NCI-H510A (cell line): ENCODE results near the gene DIAPH2.

Experiments
- DNase-seq: peaks from one replicate; lab custom pipeline; 2025; lab: John Stamatoyannopoulos, UW

Gene DIAPH2

DNA sequence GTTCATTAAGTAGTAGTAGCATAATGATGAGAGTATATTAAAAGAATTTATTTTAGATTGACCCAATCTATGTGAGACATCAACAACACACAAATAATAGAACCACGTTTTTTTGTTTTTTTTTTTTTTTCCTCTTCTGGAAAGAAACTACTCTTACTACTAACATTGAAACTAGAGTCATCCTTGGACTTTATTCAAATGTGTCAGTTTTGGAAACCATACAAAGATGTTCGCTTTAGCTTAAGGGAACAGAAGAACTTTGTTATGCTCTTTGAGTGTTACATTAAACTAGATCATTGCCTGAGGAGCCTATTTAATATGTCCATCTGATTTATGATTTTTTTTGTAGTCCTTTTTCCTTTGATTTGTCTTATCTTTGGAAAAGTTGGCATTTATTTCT, 365.8 kb downstream of the DIAPH2 start:
- DNase-seq: no peak

DNA sequence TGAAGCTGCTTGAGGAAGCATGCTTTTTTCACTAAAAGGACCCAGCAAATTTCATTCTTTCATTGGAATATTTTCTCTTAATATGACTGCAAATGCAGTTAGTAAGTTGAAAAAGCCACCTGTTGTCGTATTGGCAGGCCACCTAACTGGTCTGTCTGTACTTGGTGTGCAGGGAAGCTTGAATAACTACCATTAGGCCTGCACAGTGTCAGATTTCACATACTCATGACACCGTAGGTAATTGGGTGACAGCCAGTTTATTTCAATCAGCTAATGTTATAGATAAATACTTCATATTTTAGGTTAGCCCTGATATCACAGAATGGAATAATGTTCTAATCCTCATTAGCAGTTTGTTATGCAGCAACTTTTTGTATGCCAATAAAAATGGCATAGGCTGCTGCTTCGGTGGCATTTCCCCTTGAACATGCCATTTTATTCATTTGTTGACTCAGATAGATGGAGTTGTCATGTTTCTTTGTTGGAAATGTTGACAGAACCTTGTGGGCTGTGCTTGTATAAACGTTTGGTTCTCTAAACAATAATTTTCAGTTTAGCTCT, 372.8 kb downstream of the DIAPH2 start:
- peak; percentile 34 for DNase-seq

DNA sequence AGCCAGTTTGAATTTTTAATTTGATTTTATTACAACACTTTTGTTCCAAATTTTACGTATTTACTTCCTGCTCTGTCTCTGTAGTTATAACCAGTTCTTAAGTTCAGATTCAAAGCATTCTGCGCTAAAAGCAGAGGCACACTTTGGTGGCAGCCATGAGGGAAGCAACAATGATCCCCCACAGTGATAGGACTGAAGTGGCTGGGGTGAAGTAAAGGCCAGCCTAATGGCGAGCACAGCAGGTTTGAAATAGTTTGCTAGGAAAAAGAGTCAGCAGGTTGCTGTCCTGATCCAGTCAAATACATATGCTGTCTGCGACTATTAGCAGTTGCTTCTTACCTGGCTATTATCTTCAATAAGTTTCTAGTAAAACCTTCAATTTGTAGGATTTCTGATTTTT, 375.4 kb downstream of the DIAPH2 start:
- DNase-seq: no peak

DNA sequence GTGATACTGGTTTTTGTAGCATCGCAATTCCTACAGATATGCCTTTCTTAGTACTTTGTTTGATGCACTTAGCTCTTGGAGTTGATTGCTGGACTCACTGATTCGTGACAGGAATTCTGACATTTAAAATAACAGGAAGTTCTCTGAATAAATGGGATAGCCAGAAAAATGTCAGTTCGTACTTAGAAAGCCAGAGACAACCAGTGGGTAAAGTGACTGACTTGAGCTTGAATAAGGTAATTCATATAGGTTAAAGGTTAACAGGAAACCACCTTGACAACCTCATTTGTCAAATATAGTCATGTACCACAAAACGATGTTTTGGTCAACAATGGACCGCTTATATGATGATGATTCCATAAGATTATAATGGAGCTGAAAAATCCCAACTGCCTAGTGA, 380.4 kb downstream of the DIAPH2 start:
- DNase-seq: no peak

DNA sequence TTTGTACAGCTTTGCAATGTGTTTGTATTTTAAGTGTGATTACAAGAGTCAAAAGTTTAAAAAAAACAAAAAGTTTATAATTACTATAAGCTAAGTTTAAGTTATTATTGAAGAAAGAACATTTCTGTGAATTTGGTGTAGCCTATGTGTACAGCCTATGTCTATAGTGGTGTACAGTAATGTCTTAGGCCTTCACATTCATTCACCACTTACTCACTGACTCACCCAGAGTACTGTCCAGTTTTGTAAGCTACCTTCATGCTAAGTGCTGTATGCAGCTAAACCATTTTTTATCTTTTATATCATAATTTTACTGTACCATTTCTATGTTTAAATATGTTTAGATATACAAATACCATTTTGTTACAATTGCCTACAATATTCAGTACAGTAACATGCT, 381.3 kb downstream of the DIAPH2 start:
- DNase-seq: no peak

DNA sequence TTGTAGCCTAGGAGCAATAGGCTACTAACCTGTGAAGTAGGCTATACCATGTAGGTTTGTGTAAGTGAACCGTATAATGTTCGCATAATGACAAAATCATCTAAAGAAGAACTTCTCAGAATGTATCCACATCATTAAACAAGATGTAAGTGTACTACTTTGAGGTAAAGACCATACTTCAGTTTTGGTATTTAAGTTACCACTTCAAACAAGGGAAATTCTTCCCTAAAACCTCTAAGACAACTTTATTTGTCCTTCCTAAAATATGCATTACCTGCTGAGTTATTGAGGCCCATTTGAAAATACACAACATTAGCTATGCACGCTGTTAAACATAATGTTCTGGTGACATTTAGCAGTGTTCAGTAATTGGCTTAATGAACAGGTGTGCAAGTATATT, 381.7 kb downstream of the DIAPH2 start:
- no peak for DNase-seq

DNA sequence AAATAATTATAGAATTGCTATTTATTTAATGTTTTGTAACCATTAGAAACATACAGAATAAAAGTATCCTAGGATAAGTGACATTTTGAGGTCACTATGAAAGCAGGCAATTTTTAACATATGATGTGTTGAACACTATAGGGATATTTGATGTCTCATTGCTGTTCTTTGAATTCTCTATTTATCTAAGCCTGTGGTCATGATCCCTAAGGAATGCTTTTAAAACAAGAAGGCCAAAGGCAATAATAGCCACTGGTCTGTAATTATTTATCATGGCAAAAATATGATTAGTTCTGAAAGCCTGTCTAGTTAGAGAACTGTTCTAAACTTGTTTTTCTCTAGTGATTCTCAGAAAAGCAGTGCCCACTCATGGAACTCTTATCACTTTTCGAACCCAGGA, 385.7 kb downstream of the DIAPH2 start:
- no peak for DNase-seq

DNA sequence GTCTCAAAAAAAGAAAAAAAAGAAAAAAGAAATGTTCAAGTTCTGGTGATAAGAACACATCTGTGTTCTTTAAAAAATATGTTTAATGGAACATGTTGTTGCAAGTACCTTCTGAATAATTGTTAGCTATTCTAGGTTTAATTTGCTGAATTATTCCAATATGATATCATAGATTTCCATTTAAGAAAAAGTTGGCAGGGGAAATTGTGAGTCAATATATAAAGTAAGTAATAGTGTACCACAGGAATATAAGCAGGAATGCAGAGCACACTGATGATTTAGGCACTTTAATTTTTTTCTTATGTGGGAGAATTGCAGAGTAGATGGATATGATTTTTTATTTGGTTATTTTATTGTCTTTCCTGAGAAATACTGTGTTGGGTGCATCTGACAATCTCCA, 389.8 kb downstream of the DIAPH2 start:
- DNase-seq: no peak

DNA sequence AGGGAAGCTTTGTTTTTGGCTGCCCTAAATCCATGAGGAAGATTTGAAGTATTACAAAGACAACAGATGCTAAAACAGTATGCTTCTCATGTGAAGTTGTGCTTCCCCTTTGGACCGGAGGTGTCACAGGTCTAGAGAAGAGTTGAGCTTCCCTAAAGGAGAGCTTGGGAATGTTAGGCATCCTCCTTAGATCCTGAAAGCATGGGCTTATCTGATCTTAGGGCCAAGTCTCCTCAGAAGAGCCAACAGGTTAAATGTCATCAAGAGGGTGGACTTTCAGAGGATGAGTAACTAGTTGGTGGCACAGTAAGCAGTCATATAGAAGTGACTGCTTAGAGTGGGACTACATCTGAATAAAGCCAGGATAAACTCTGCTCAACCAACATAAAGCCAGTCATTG, 404.5 kb downstream of the DIAPH2 start:
- DNase-seq: no peak

DNA sequence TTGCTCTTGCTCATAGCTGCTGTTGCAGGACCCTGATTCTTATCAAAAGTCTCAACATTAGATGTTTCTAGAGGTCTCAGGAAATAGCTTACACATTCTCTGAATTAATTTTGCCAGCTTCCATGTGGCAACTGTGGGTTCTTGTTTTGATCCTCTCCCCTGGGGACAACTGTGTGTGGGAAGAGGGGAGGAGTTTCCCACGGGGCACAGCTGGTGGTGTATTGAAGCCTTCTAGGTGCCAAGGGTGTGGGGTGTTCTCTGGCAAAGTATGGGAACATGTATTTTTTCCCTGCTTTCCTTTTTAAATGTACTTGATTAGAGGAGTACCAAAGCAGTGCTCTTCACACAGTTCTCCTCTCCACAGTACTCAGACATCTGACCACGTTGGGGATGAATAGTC, 411.7 kb downstream of the DIAPH2 start:
- no peak for DNase-seq

DNA sequence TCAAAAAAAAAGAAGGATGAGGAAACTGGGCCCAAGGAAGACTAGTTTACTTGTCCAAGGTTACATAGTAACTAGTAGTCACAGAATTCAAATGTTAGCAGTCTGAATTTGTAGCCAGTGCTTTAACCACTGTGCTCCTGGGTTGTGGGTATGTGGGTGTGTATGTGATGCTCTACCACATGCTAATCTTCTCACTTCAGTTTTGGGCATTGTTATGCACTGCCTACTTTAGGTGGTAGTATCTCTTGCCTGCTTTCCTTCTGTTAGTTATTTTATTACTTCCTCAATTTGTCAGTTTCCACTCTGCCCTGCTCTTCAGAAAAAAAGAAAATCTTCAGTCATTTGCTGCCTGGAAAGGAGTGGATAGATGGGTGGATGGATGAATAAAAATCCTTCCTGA, 418.3 kb downstream of the DIAPH2 start:
- DNase-seq: no peak

DNA sequence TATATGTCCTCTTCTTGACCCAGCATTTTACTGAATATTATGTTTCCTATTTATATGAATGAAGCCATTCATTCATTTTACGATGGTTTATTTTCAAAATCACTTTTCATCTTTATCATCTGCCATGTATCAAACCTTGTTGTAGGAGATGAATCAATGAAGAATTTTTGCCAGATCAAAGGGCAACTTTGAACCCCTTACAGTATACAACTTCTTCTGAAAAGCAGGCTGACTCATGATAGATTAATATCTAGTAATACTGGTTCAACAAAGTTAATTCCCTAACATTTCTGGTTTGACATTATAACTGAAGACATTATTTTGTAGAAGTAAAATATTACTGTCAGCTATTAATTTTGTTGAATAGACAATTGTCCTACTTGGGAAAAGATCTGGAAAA, 425.1 kb downstream of the DIAPH2 start:
- DNase-seq: no peak

DNA sequence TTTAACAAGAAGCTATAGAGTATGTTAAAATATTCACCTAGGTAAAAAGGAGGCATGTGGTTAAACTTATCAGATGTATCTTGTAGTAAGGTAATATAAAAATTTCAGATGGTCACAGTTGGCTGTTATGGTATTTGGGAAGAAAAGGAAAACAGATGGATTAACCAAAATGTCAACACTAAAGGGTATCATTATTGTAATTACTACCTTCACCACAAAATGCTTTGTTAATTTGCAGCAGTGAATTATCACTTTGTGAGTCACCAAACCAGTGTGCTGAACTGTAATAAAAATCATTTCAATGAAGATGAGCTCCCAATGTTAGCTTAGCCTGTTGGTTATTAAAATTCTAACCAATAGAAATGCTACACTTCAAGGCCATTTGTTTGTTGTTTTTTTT, 432.9 kb downstream of the DIAPH2 start:
- no peak for DNase-seq

DNA sequence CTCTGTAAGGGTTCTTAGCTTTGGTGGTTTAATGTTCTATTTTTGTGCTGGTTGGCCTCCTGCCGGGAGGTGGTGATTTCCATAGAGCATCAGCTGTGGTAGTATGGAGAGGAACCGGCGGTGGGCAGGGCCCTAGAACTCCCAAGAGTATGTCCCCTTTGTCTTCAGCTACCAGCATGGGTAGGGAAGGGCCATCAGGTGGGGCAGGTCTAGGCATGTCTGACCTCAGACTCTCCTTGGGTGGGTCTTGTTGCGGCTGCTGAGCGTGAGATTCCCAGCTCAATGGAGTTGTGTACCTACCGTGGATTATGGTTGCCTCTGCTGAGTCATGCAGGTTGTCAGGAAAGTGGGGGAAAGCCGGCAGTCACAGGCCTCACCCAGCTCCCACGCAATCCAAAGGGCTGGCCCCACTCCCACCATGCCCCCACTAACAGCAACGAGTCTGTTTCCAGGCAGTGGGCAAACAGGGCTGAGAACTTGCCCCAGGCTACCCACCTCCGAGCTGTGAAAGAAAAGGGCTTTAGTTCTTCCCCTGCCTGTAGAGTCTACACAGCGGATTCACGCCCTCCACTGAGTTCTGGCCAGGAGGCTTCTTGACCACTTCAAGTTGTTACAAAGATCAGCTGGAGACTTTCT, 434.9 kb downstream of the DIAPH2 start:
- DNase-seq: no peak

DNA sequence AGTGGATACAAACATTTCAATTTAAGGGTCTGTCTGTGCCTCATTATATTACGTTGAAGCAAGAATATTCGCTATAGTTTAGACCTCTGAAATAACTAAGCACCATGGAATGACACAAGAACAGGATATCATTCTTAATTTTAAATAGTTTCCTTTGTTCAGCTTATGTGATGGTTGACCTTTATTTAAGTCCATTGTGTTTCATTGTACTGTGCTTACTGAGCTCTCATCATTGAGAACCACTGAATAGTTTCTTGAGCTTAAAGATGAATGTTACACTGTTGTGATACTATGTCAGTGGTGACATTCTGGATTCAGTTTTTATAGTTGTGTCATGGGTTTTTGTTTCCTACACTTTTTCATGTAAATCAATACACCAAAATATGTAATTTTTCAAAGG, 438.4 kb downstream of the DIAPH2 start:
- no peak for DNase-seq

DNA sequence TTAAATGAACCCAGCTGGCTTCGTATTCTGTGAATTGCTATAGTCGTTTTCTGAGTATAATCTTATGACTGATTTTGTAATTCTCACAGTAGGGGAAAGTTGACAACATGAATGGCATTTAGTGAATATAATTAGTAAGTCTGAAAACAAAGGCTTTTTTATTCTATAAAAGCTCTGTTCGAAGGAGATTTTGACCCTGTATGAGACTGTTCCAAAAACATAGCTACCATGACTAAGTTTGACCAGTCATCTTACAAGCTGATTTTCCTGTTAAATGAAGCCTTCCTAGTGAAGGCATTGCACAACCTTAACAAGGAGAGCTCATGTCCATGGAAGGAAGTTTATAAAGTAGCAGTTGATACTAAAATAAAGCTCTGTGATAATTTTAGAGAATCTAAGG, 441.4 kb downstream of the DIAPH2 start:
- no peak for DNase-seq

DNA sequence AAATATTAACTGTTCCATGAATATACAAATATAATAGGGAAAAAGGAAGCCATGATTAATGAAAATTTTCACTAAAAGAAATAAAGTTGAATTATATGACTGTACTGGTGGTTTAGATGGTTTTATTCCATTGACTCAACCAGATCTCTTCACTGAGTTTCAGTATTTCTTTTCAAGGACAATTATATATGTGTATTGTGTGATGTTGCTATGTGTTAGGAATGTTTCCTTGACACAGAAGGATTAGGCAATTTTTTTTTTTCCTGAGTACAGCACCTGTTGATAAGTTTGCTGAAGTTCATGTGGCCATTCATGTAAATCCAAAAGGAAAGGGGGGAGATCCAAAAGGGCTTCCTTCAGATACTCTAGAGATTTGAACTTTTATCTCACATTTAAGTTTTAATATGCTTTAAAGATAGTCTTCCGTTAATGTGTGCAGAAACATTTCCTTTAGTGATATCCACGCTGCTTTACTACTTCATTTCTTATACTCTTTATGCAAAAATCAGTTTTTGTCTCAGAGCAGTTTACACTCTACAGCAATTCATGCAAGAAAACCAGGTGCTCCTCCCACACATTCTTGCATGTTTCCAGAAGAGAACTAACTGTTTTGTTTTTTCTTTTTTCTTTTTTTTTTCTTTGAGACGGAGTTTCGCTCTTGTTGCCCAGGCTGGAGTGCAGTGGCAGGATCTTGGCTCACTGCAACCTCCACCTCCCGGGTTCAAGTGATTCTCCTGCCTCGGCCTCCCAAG, 448.2 kb downstream of the DIAPH2 start:
- DNase-seq: no peak

DNA sequence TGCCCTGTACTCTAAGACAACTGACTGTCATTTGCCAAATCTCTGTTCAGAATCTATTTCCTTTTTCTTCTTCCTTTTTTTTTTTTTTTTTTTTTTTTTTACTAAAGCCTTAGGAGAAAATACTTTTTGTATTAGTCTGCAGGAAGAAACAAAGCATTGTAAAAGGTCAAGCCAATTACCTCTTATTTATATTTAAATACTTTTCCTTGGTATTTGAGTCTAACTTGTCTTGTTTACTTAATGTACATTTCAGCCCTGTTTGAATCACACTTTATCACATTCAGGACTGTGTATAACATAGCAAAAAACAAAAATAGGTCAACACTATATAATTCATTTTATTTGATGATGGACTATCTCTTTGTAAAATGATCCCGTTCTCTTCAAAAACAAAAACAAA, 461.3 kb downstream of the DIAPH2 start:
- DNase-seq: no peak

DNA sequence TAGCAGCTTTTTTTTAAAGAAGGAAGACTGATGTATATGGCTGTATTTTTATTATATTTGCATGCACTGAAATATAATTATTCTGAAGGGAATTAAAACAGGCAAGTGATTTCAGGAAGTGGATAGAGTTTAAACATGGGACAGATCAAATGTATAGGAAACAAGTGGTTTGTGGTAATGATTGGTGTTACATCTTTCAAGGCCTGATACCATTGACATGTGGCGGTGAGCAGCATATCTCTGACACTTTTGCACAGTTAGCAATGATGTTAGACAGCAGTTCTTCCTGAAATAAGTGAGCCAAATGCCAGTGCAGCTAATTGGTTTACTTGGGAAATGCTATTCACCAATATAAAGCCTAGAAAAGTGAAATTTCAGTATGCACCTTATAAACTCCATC, 471.2 kb downstream of the DIAPH2 start:
- DNase-seq: no peak

DNA sequence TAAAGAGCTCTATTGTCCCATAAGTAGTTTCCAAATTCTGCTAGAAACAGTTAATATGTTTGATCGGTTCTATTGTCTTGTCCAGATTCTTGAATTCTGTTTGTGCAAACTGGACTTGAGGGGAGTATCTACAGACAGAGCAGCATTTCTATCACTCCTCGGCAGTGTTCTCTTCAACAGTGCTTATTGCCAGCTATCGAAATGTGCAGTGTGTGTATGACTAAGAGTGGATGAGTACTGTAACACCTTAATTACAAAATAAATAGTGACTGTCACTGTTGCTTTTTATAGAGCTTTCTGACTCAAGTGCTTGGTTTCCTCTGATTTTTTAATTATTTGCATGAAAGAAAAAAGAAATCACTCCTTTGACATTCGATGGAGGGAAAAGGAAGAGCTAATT, 473.6 kb downstream of the DIAPH2 start:
- no peak for DNase-seq

DNA sequence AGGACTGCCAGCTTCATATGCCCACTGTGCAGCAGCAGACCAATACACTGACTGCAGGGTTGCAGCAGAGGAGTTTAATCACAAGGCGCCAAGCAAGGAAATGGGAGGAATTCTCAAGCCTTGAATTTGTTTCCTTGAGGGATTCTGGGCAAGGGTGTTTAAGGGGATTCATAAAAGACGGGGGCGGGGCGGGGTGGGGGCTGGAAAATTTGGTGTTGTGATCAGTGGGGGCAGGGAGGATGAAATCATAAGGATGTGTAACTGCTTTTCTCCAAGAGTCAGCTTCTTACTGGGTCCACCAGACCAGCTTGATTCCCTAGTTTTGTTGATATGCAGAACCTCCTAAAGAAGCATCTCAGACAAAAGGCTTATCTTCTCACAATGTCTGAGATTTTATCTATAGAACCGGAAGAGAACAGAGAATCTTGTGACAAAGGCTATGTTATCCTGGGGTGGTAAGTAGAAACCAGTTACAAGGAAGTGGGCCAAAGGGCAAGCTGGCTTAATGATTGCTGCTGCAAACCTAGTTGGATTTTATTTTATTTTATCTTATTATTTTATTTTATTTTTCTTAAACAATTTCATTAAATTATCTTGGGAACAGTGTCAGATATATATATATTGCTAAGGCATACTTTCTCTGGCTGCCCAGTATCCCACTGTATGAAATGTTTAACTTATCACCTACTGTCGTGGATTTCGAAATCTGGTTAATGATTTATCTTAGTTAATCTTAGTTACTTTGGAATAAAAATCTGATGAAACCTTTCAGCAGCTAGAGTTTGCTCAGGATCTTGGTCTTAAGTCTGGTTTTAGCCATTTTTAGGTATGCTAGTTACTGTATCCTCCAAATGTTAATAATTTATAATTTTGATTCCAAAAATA, 475.5 kb downstream of the DIAPH2 start:
- DNase-seq: no peak

DNA sequence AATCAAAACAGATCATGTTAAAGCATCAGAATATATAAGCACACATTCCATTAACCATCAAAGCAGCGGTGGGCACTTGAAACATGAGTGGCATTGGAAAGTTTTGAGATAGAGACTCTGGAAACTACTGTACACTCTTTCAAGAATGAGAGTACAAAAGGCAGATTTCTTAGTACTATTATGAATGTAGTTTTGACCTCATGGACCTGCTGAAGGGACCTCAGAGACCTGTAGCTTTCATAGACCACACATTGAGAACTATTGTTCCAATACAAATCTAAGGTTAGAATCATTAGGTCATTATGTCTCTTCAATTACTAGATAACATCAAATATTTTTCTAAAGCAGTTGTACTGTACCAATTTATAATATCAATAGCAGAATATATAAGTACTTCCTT, 482.7 kb downstream of the DIAPH2 start:
- no peak for DNase-seq

DNA sequence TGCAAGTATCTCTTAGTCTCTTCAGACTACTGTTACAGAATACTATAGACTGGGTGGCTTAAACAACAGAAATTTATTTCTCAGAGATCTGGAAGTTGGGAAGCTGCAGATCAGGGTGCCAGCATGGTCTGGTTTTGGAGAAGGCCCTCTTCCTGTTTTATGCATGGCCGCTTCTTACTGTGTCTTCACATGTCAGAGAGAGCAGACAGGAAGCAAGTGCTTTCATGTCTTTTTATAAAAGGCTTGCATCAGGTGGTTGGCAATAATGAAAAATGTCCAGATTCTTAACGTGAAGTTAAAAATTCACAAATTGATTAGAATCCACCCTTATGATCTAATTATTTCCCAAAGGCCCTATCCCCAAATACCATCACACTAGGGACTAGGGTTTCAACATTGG, 484.0 kb downstream of the DIAPH2 start:
- no peak for DNase-seq
